T-cell (primary cell): ENCODE results near the gene TMEM151B. TPM values are rescaled to one million over a fixed set of nuclear protein-coding genes. Genes with fewer than 3 reads are reported as not detected.

ENCODE experiments used
- ATAC-seq, 4 experiments: fragments of 200-7000 bp in 3 of 4; fragments of 150-1000 bp in 1 of 4; cut with Tn5 transposase; replicated peaks in 1 of 4; 1 replicate in 3 of 4; 2 replicates in 1 of 4; pipeline ENCODE4 v1.10.0; 2021; ENCODE audit warnings: moderate library complexity in 3 of 4, mild to moderate bottlenecking in 2 of 4, moderate number of reproducible peaks in 1 of 4
- CTCF ChIA-PET, 2 donors: fragments of 300-600 bp; sonication (Branson Sonifier 250); formaldehyde crosslinking; loops; one replicate each; lab custom pipeline; 2022; ENCODE audit warnings: antibody characterized with exemption in 2 of 2; lab: Charles Lee
- POLR2A ChIA-PET, 2 donors: fragments of 300-600 bp; sonication (Branson Sonifier 250); formaldehyde crosslinking; loops; one replicate each; lab custom pipeline; 2022; ENCODE audit warnings: antibody characterized with exemption in 2 of 2; lab: Charles Lee
- DNase-seq, 35 experiments: peaks; one replicate each; pipeline versions ENCODE4 v3.0.0 to v3.0.0-alpha.2; 2013 to 2023
- H3K27ac ChIP-seq: one replicate; pipeline ENCODE4 v1.5.1; 2013; ENCODE audit warnings: low read length
- H3K27me3 ChIP-seq, 2 experiments: replicated peaks in 1 of 2; 1 replicate in 1 of 2; 2 replicates in 1 of 2; pipeline versions ENCODE4 v1.6.1 to v1.7.0; 2013; ENCODE audit warnings: low read length in 1 of 2, mixed read lengths in 1 of 2; ENCODE audit not compliant: control insufficient read depth in 2 of 2, insufficient read depth in 2 of 2; ENCODE audit errors: extremely low read depth in 1 of 2
- H3K36me3 ChIP-seq, 2 donors: 1 replicate in 1 of 2; 2 replicates in 1 of 2; pipeline versions ENCODE4 v1.6.1 to v1.7.0; 2013; ENCODE audit warnings: low read length in 1 of 2; ENCODE audit not compliant: control insufficient read depth in 2 of 2, insufficient read depth in 1 of 2; ENCODE audit errors: extremely low read depth in 1 of 2
- H3K4me1 ChIP-seq, 2 experiments: 1 replicate in 1 of 2; 2 replicates in 1 of 2; pipeline versions ENCODE4 v1.6.1 to v1.7.0; 2013; ENCODE audit warnings: low read length in 2 of 2, mixed read lengths in 1 of 2; ENCODE audit not compliant: insufficient read depth in 2 of 2, control insufficient read depth in 1 of 2; ENCODE audit errors: extremely low read depth in 1 of 2
- H3K4me3 ChIP-seq, 2 donors: 1 replicate in 1 of 2; 2 replicates in 1 of 2; pipeline versions ENCODE4 v1.5.1 to v1.7.0; 2013; ENCODE audit warnings: mild to moderate bottlenecking in 2 of 2, low read length in 1 of 2, moderate library complexity in 1 of 2; ENCODE audit not compliant: control insufficient read depth in 1 of 2; ENCODE audit errors: extremely low read depth in 1 of 2
- H3K9me3 ChIP-seq: 2 replicates; pipeline ENCODE4 v1.7.0; 2013
- H3K27ac Mint-ChIP-seq, 2 donors: one replicate each; pipeline ENCODE4 v1.8.0; 2020 to 2021; ENCODE audit warnings: mild to moderate bottlenecking in 2 of 2, mixed read lengths in 2 of 2
- H3K27me3 Mint-ChIP-seq, 2 donors: one replicate each; pipeline ENCODE4 v1.8.0; 2021 to 2022; ENCODE audit warnings: mixed read lengths in 2 of 2
- H3K36me3 Mint-ChIP-seq: one replicate; pipeline ENCODE4 v1.8.0; 2021; ENCODE audit warnings: mixed read lengths
- H3K4me1 Mint-ChIP-seq, 3 donors: one replicate each; pipeline ENCODE4 v1.8.0; 2020 to 2022; ENCODE audit warnings: mixed read lengths in 3 of 3, mild to moderate bottlenecking in 1 of 3
- H3K4me3 Mint-ChIP-seq, 3 donors: one replicate each; pipeline ENCODE4 v1.8.0; 2020 to 2022; ENCODE audit warnings: mild to moderate bottlenecking in 3 of 3, mixed read lengths in 3 of 3, moderate library complexity in 3 of 3
- H3K9me3 Mint-ChIP-seq, 3 donors: one replicate each; pipeline ENCODE4 v1.8.0; 2020 to 2022; ENCODE audit warnings: mixed read lengths in 3 of 3
- whole genome bisulfite sequencing: methylation state at CpG from one replicate; pipeline ENCODE4 v1.1.5; 2013; ENCODE audit warnings: missing lambda C conversion rate; ENCODE audit not compliant: insufficient coverage; 5-methylcytosine and 5-hydroxymethylcytosine counted together
- total RNA-seq, 35 experiments: library from RNA in 6 of 35; stranded (reverse) in 6 of 35; fragments of 120-200 nt in 1 of 35; gene quantifications; one replicate each; pipeline versions ENCODE4 v1.2.1 to v1.2.4 and lab custom pipeline; 2013 to 2026

TMEM151B gene
- total RNA-seq, 5 donors from 2014 or later (not counting 1 experiment from before 2014, with no cell fraction given), result 0.13 to 0.18 (median 0.14) TPM; not detected in 2

DNA sequence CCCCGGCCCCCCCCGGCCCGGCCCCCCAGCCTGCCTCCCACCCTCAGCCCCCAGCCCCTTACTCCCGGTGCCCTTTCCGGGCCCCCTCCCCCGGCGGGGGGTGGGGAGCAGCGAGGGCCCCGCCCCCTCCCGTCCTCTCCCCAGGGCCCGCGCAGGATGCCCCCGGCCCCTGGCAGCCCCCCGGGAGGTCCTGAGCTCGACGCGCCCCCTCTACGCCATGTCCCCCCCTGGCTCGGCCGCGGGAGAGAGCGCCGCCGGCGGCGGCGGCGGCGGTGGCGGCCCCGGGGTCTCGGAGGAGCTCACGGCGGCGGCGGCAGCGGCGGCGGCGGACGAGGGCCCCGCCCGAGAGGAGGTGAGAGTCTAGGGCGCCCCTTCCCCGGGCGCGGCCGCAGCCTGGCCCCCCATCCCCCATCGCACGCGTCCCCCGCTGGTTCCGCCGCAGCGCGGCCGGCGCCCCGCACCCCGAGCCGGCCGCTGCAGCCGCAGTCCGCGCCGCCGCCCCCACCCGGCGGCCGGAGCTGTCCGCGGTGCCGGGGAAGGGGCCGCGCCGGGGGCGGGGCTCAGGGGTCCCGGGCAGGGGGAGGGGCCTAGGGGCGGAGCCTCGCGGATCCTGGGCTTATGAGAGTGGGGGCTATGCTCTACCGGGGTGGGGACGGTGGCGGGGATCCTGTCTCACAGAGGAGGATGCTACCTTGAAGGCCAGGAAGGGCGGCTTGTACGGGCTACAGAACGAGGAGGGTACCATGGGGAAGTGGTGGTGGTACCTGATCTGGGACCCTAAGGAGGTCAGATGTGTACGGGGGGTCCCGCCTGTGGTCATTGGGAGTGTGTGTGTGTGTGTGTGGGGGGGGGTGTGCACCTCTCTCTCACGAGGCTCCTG lies 516 bp downstream of the TMEM151B start:
- DNase-seq, result peak in 1 of 35 experiments; percentile 16
- H3K27me3 ChIP-seq, result peaks cover 7 to 70% of the 10 kb centered on the region in 2 experiments
- 1% methylated on average over 68 of the region's 90 CpGs for WGBS
- H3K4me1 Mint-ChIP-seq, result peaks cover 8 to 33% (median 18%) of the 10 kb centered on the region in 3 donors
- peaks cover 39 to 57% of the 10 kb centered on the region in 2 donors for H3K27me3 Mint-ChIP-seq
- ATAC-seq, result peak in 3 of 4 experiments; percentile 15 to 48 (median 35)
- H3K4me3 Mint-ChIP-seq, result peak overlapping the region; percentile 60 to 74 (median 67)
- H3K4me1 ChIP-seq, result peaks cover 0 to 18% of the 10 kb centered on the region in 2 experiments
- no peaks in the 10 kb centered on the region for H3K9me3 ChIP-seq
- no peak overlapping the region for H3K27ac Mint-ChIP-seq
- no peaks in the 10 kb centered on the region for H3K36me3 Mint-ChIP-seq
- H3K36me3 ChIP-seq, result no peaks in the 10 kb centered on the region
- POLR2A ChIA-PET, result no interaction called here
- H3K4me3 ChIP-seq, result peak overlapping the region in 1 of 2 donors; percentile 45
- no peak overlapping the region for H3K27ac ChIP-seq
- H3K9me3 Mint-ChIP-seq, result no peaks in the 10 kb centered on the region
- CTCF ChIA-PET, result interaction anchor here (0.6 to 1.6 kb wide), 7 partner anchors 12 to 137 kb away, joined by 3 to 11 read pairs (median 4); partner anchors contain the start of gene AARS2 (in 1 of the 2)

DNA sequence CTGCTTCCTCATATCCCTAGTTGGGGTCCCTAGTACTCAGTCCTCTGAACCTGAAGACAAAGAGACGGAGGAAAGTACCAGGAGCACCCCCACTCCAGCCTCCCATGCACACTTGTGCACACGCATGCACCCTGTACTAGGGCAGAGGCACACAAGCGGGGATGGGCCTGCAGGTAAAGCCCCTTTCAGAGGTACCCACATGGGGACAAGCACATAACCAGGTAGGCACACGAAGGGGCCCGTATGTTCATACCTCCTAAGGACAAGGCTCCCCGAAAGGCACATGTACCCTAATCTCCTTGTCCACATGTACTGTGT lies 1.1 kb downstream of the TMEM151B start:
- CTCF ChIA-PET, result interaction anchor here (1.2 to 1.4 kb wide), 2 partner anchors 9 to 29 kb away, joined by 3 to 5 read pairs; no protein-coding TSS in a partner anchor
- peaks cover 0 to 19% of the 10 kb centered on the region in 2 experiments for H3K4me1 ChIP-seq
- no peak for ATAC-seq

DNA sequence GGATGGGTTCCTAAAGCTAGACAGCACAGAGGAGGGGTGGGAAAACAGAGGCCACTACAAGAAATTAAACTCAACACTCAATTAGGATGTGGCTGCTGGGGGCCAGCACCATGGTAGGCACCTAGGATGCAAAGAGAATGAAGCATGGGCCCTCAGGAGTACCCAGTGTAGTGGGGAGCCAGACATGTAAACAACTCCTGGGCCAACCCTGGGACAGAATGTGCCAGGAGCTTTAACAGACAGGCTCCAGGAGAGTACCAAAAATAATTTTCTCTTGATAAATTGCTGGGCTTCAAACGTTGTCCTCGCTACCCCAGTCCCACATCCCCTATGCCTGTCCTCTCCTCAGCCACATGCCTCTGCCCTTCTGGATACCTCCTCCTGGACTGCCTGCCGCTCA lies 1.7 kb downstream of the TMEM151B start:
- peaks cover 7 to 79% of the 10 kb centered on the region in 2 experiments for H3K27me3 ChIP-seq

More for the DNA sequence above, 1.1 kb downstream of the TMEM151B start:
- H3K4me3 Mint-ChIP-seq, result peak overlapping the region; percentile 60 to 68 (median 67)
- no peaks in the 10 kb centered on the region for H3K36me3 Mint-ChIP-seq
- H3K9me3 Mint-ChIP-seq, result no peaks in the 10 kb centered on the region
- peak overlapping the region in 1 of 2 donors; percentile 45 for H3K4me3 ChIP-seq
- WGBS, result 90% methylated on average over 3 of the region's 6 CpGs
- peaks cover 4 to 29% (median 14%) of the 10 kb centered on the region in 3 donors for H3K4me1 Mint-ChIP-seq
- H3K9me3 ChIP-seq, result no peaks in the 10 kb centered on the region
- no peak overlapping the region for H3K27ac ChIP-seq
- no peak overlapping the region for H3K27ac Mint-ChIP-seq
- peaks cover 7 to 73% of the 10 kb centered on the region in 2 experiments for H3K27me3 ChIP-seq
- peaks cover 39 to 57% of the 10 kb centered on the region in 2 donors for H3K27me3 Mint-ChIP-seq
- no peaks in the 10 kb centered on the region for H3K36me3 ChIP-seq
- no peak for DNase-seq
- POLR2A ChIA-PET, result no interaction called here

DNA sequence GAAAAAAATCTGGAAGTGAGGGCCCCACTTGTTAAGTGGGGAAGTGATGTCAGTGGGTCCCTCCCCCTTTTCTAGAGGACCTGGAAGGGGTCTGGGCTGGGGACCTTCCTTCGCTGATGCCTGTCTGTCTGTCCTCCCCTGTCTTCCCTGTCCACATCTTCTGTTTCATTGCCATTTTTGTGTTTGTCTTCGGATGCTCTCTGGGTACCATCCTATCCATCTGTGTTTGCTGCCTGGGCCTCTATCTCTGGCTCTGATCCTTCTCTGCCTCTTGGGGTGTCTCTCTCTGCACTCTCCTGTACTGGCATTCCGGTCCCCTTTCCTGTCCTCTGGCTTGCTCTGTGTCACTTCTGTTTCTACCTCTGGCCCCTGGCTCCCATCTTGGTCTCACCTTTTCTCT lies 2.3 kb downstream of the TMEM151B start:
- 70% methylated on average over 3 of the region's 3 CpGs for WGBS
- H3K4me3 Mint-ChIP-seq, result peak overlapping the region in 1 of 3 donors; percentile 1
- H3K9me3 Mint-ChIP-seq, result no peaks in the 10 kb centered on the region
- H3K36me3 ChIP-seq, result no peaks in the 10 kb centered on the region
- no peaks in the 10 kb centered on the region for H3K36me3 Mint-ChIP-seq
- ChIA-PET POLR2A (no interaction called here), CTCF (interaction anchor here in 1 of 2 donors (1.4 kb wide), 1 partner anchor 8 kb away, joined by 3 read pairs; no protein-coding TSS in a partner anchor)
- H3K9me3 ChIP-seq, result no peaks in the 10 kb centered on the region
- peaks cover 0 to 22% of the 10 kb centered on the region in 2 experiments for H3K4me1 ChIP-seq
- H3K4me3 ChIP-seq, result no peak overlapping the region
- peaks cover 9 to 85% of the 10 kb centered on the region in 2 experiments for H3K27me3 ChIP-seq
- ATAC-seq (no peak), DNase-seq (no peak)
- peaks cover 45 to 67% of the 10 kb centered on the region in 2 donors for H3K27me3 Mint-ChIP-seq
- H3K4me1 Mint-ChIP-seq, result peaks cover 4 to 27% (median 8%) of the 10 kb centered on the region in 3 donors
- no peak overlapping the region for H3K27ac Mint-ChIP-seq
- H3K27ac ChIP-seq, result no peak overlapping the region

More for the DNA sequence above, 1.7 kb downstream of the TMEM151B start:
- ChIA-PET CTCF (interaction anchor here in 1 of 2 donors (1.4 kb wide), 1 partner anchor 9 kb away, joined by 3 read pairs; no protein-coding TSS in a partner anchor), POLR2A (no interaction called here)
- H3K4me3 ChIP-seq, result no peak overlapping the region
- no peak for DNase-seq
- H3K27ac ChIP-seq, result no peak overlapping the region
- Mint-ChIP-seq H3K36me3 (no peaks in the 10 kb centered on the region), H3K9me3 (no peaks in the 10 kb centered on the region), H3K27ac (no peak overlapping the region), H3K4me1 (peaks cover 4 to 27% (median 8%) of the 10 kb centered on the region in 3 donors), H3K4me3 (peak overlapping the region in 1 of 3 donors; percentile 68), H3K27me3 (peaks cover 42 to 61% of the 10 kb centered on the region in 2 donors)
- no peaks in the 10 kb centered on the region for H3K36me3 ChIP-seq
- ATAC-seq, result no peak
- peaks cover 0 to 22% of the 10 kb centered on the region in 2 experiments for H3K4me1 ChIP-seq
- H3K9me3 ChIP-seq, result no peaks in the 10 kb centered on the region
- WGBS, result no CpG with 5 or more reads among the region's 3 CpGs

DNA sequence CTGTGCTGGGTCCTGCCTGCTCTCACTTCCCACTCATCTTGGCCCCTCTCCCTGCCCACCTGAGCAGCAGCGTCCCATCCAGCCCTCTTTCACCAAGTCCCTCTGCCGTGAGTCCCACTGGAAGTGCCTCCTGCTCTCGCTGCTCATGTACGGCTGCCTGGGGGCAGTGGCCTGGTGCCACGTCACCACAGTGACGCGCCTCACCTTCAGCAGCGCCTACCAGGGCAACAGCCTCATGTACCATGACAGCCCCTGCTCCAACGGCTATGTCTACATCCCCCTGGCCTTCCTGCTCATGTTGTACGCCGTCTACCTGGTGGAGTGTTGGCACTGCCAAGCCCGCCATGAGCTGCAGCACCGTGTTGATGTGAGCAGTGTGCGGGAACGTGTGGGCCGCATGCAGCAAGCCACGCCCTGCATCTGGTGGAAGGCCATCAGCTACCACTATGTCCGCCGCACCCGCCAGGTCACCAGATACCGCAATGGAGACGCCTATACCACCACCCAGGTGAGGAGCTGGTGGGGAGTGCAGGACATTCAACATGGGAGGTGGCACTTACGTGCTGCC lies 2.8 kb downstream of the TMEM151B start:
- H3K9me3 Mint-ChIP-seq, result no peaks in the 10 kb centered on the region
- no peak for ATAC-seq
- DNase-seq, result no peak
- POLR2A ChIA-PET, result interaction anchor here (0.5 to 0.6 kb wide), 2 partner anchors 613 to 634 kb away, joined by 4 to 10 read pairs; no protein-coding TSS in a partner anchor
- 89% methylated on average over 16 of the region's 23 CpGs for WGBS
- peaks cover 51 to 72% of the 10 kb centered on the region in 2 donors for H3K27me3 Mint-ChIP-seq
- CTCF ChIA-PET, result interaction anchor here (0.6 to 1.4 kb wide), 2 partner anchors 7 to 178 kb away, joined by 3 to 7 read pairs; no protein-coding TSS in a partner anchor
- no peak overlapping the region for H3K27ac Mint-ChIP-seq
- Histone ChIP-seq H3K9me3 (no peaks in the 10 kb centered on the region), H3K27ac (no peak overlapping the region), H3K4me1 (peaks cover 0 to 22% of the 10 kb centered on the region in 2 experiments), H3K27me3 (peaks cover 9 to 89% of the 10 kb centered on the region in 2 experiments), H3K36me3 (no peaks in the 10 kb centered on the region), H3K4me3 (no peak overlapping the region)
- peaks cover 0 to 21% (median 8%) of the 10 kb centered on the region in 3 donors for H3K4me1 Mint-ChIP-seq
- H3K4me3 Mint-ChIP-seq, result peak overlapping the region in 1 of 3 donors; percentile 1
- no peaks in the 10 kb centered on the region for H3K36me3 Mint-ChIP-seq

DNA sequence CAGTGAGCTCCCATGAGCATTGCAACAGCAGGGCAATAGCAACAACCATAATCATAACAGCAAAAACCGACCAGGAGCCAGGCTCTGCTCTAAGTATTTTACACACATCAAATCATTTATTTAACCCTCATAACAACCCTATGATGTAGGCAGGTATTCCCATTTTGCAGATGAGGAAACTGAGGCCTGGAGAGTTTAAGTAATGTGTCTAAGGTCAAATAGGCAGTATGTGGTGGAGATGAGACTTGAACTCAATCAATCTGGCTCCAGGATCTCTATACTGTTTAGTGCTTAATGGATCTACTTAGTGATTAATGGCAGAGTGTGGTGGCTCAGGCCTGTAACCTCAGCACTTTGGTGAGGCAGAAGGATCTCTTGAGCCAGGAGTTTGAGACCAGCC lies 3.4 kb downstream of the TMEM151B start:
- Mint-ChIP-seq H3K27me3 (peaks cover 51 to 71% of the 10 kb centered on the region in 2 donors), H3K27ac (no peak overlapping the region), H3K36me3 (no peaks in the 10 kb centered on the region), H3K9me3 (no peaks in the 10 kb centered on the region), H3K4me1 (peaks cover 0 to 21% (median 8%) of the 10 kb centered on the region in 3 donors), H3K4me3 (no peak overlapping the region)
- no peak overlapping the region for H3K4me3 ChIP-seq
- no peaks in the 10 kb centered on the region for H3K36me3 ChIP-seq
- no peak overlapping the region for H3K27ac ChIP-seq
- POLR2A ChIA-PET, result interaction anchor here (0.5 to 0.6 kb wide), 2 partner anchors 614 to 634 kb away, joined by 4 to 10 read pairs; no protein-coding TSS in a partner anchor
- no peak for DNase-seq
- peaks cover 9 to 88% of the 10 kb centered on the region in 2 experiments for H3K27me3 ChIP-seq
- H3K4me1 ChIP-seq, result peaks cover 0 to 22% of the 10 kb centered on the region in 2 experiments
- no CpG with 5 or more reads among the region's 1 CpG for WGBS
- CTCF ChIA-PET, result interaction anchor here (0.6 to 1.0 kb wide), 2 partner anchors 71 to 177 kb away, joined by 3 to 7 read pairs; no protein-coding TSS in a partner anchor
- no peak for ATAC-seq
- no peaks in the 10 kb centered on the region for H3K9me3 ChIP-seq
